CD14-positive monocyte (primary cell): ENCODE results near the gene ITIH3. TPM values are rescaled to one million over a fixed set of nuclear protein-coding genes. Genes with fewer than 3 reads are reported as not detected.

Experiments used
- DNase-seq, 3 donors: peaks; one replicate each; pipeline ENCODE4 v3.0.0-alpha.2; 2011 to 2022
- H2AFZ ChIP-seq: 2 replicates; pipeline ENCODE4 v1.6.0; 2012; ENCODE audit warnings: mild to moderate bottlenecking, low read depth, low read length, inconsistent platforms; ENCODE audit not compliant: insufficient read depth, poor library complexity, severe bottlenecking
- H3K27ac ChIP-seq, 2 donors: 1 replicate in 1 of 2; 2 replicates in 1 of 2; pipeline ENCODE4 v1.5.1; 2012 to 2013; ENCODE audit warnings: low read length in 2 of 2, control low read depth in 1 of 2, inconsistent platforms in 1 of 2, low read depth in 1 of 2, mild to moderate bottlenecking in 1 of 2
- H3K27me3 ChIP-seq, 2 donors: one replicate each; pipeline versions ENCODE4 v1.6.0 to v1.6.1; 2011 to 2013; ENCODE audit warnings: low read length in 2 of 2; ENCODE audit not compliant: control insufficient read depth in 2 of 2, insufficient read depth in 2 of 2
- H3K36me3 ChIP-seq, 2 donors: replicated peaks in 1 of 2; 1 replicate in 1 of 2; 2 replicates in 1 of 2; pipeline versions ENCODE4 v1.5.1 to v1.6.1; 2012 to 2013; ENCODE audit warnings: low read length in 2 of 2, control low read depth in 1 of 2, inconsistent platforms in 1 of 2, mild to moderate bottlenecking in 1 of 2; ENCODE audit not compliant: insufficient read depth in 2 of 2, control insufficient read depth in 1 of 2
- H3K4me1 ChIP-seq, 2 donors: 1 replicate in 1 of 2; 2 replicates in 1 of 2; pipeline versions ENCODE4 v1.5.1 to v1.6.1; 2012 to 2013; ENCODE audit warnings: low read length in 2 of 2, control low read depth in 1 of 2, inconsistent platforms in 1 of 2, mild to moderate bottlenecking in 1 of 2, moderate library complexity in 1 of 2; ENCODE audit not compliant: insufficient read depth in 2 of 2, control insufficient read depth in 1 of 2
- H3K4me2 ChIP-seq: replicated peaks from 2 replicates; pipeline ENCODE3; 2012; ENCODE audit warnings: low read length, moderate library complexity, mild to moderate bottlenecking; ENCODE audit not compliant: poor library complexity, severe bottlenecking; ENCODE audit errors: extremely low read depth
- H3K4me3 ChIP-seq, 3 experiments: fragments of 200-600 bp in 1 of 3; sonication (generic) in 1 of 3; replicated peaks in 1 of 3; 1 replicate in 2 of 3; 2 replicates in 1 of 3; pipeline ENCODE4 v1.5.1; 2011 to 2013; ENCODE audit warnings: low read length in 3 of 3, mild to moderate bottlenecking in 3 of 3, control low read depth in 2 of 3, low read depth in 2 of 3, inconsistent platforms in 1 of 3, moderate library complexity in 1 of 3
- H3K79me2 ChIP-seq: 2 replicates; pipeline ENCODE4 v1.6.0; 2012; ENCODE audit warnings: mild to moderate bottlenecking, control low read depth, inconsistent platforms, low read length, moderate library complexity; ENCODE audit not compliant: insufficient read depth
- H3K9ac ChIP-seq: 2 replicates; pipeline ENCODE4 v1.6.0; 2017; ENCODE audit warnings: low read length, mild to moderate bottlenecking; ENCODE audit not compliant: insufficient read depth, poor library complexity, severe bottlenecking
- H3K9me3 ChIP-seq, 2 donors: replicated peaks in 1 of 2; 1 replicate in 1 of 2; 2 replicates in 1 of 2; pipeline versions ENCODE4 v1.5.1 to v1.6.1; 2012 to 2013; ENCODE audit warnings: low read length in 2 of 2, control low read depth in 1 of 2; ENCODE audit not compliant: control insufficient read depth in 1 of 2, insufficient read depth in 1 of 2
- H4K20me1 ChIP-seq: 2 replicates; pipeline ENCODE4 v1.6.0; 2012; ENCODE audit warnings: mild to moderate bottlenecking, low read length, control low read depth, moderate library complexity; ENCODE audit not compliant: insufficient read depth
- H3K27ac Mint-ChIP-seq, 7 donors: one replicate each; pipeline ENCODE4 v1.8.0; 2020; ENCODE audit warnings: mild to moderate bottlenecking in 7 of 7, mixed read lengths in 7 of 7, moderate library complexity in 6 of 7, inconsistent platforms in 2 of 7
- H3K27me3 Mint-ChIP-seq, 3 donors: one replicate each; pipeline ENCODE4 v1.8.0; 2021 to 2022; ENCODE audit warnings: low read depth in 3 of 3, mild to moderate bottlenecking in 3 of 3, mixed read lengths in 3 of 3, moderate library complexity in 3 of 3, inconsistent platforms in 1 of 3
- H3K36me3 Mint-ChIP-seq, 2 donors: one replicate each; pipeline ENCODE4 v1.8.0; 2020; ENCODE audit warnings: mixed read lengths in 2 of 2, inconsistent platforms in 1 of 2, mild to moderate bottlenecking in 1 of 2
- H3K4me1 Mint-ChIP-seq: one replicate; pipeline ENCODE4 v1.8.0; 2020; ENCODE audit warnings: mild to moderate bottlenecking, mixed read lengths
- H3K4me3 Mint-ChIP-seq, 2 donors: one replicate each; pipeline ENCODE4 v1.8.0; 2020; ENCODE audit warnings: mild to moderate bottlenecking in 2 of 2, mixed read lengths in 2 of 2, moderate library complexity in 1 of 2
- H3K9me3 Mint-ChIP-seq, 7 donors: one replicate each; pipeline ENCODE4 v1.8.0; 2020 to 2022; ENCODE audit warnings: mixed read lengths in 7 of 7, mild to moderate bottlenecking in 6 of 7, moderate library complexity in 6 of 7, inconsistent platforms in 2 of 7
- CTCF ChIP-seq: fragments of 200-600 bp; IDR thresholded peaks from one replicate; pipeline ENCODE4 v1.8.0; 2022; ENCODE audit warnings: antibody characterized with exemption, mild to moderate bottlenecking
- WGBS: methylation state at CpG from one replicate; pipeline ENCODE4 v1.1.5; 2013; ENCODE audit warnings: missing lambda C conversion rate; ENCODE audit not compliant: insufficient coverage; 5-methylcytosine and 5-hydroxymethylcytosine counted together
- intact Hi-C, 2 donors: fragments of 100-400 bp; cut with micrococcal nuclease; formaldehyde crosslinking; loops; one replicate each; pipeline versions ENCODE4 v1.15.0 to v1.15.1; 2023
- polyA plus RNA-seq, 3 donors: library from polyadenylated mRNA; depleted of rRNA in 1 of 3; unstranded in 2 of 3; stranded (reverse) in 1 of 3; fragments of 300-500 nt in 2 of 3; fragments of >200 nt in 1 of 3; fragmentation: Illumina TruSeq in 2 of 3; gene quantifications; 1 replicate in 2 of 3; 2 replicates in 1 of 3; pipeline ENCODE4 v1.2.3, GENCODE V29; 2012 to 2021

The ITIH3 gene
- polyA plus RNA-seq, 3 donors, result 0.07 TPM; not detected in 2

- H3K4me3 ChIP-seq, result no peak overlapping the region
- no peak overlapping the region for H3K4me2 ChIP-seq
- peaks cover 17% of the 10 kb centered on the region for H4K20me1 ChIP-seq
- no peaks in the 10 kb centered on the region for H3K79me2 ChIP-seq
- no peak for DNase-seq
- Mint-ChIP-seq H3K27me3 (peaks cover 0 to 2% (median 0%) of the 10 kb centered on the region in 3 donors), H3K9me3 (no peaks in the 10 kb centered on the region), H3K4me1 (no peaks in the 10 kb centered on the region), H3K36me3 (peaks cover 78 to 86% of the 10 kb centered on the region in 2 donors), H3K4me3 (no peak overlapping the region), H3K27ac (peak overlapping the region in 3 of 7 donors; percentile 38 to 82 (median 51))
- intact Hi-C loops, result loop anchor here (5.0 kb wide), 2 partner anchors 80 to 220 kb away; no protein-coding TSS in a partner anchor
- no peak overlapping the region for H3K9ac ChIP-seq
- TF ChIP-seq CTCF, result no peak
- no peak overlapping the region for H3K27ac ChIP-seq
- no peak overlapping the region for H2AFZ ChIP-seq
- no peaks in the 10 kb centered on the region for H3K4me1 ChIP-seq
- no peaks in the 10 kb centered on the region for H3K9me3 ChIP-seq
- H3K36me3 ChIP-seq, result peaks cover 72 to 85% of the 10 kb centered on the region in 2 donors
- no peaks in the 10 kb centered on the region for H3K27me3 ChIP-seq
- WGBS, result no CpG with 5 or more reads among the region's 2 CpGs
Observed at GRCh38 chr3:52852419-52852818, 57.8 kb downstream of the ITIH3 start.

GRCh38 chr3:52854013-52854412 lies 59.4 kb downstream of the ITIH3 start:
- no peak overlapping the region for H3K27ac ChIP-seq
- WGBS, result no CpG with 5 or more reads among the region's 2 CpGs
- peaks cover 22% of the 10 kb centered on the region for H4K20me1 ChIP-seq
- H3K9ac ChIP-seq, result no peak overlapping the region
- Mint-ChIP-seq H3K4me3 (no peak overlapping the region), H3K27me3 (no peaks in the 10 kb centered on the region), H3K4me1 (no peaks in the 10 kb centered on the region), H3K36me3 (peaks cover 63 to 75% of the 10 kb centered on the region in 2 donors), H3K9me3 (no peaks in the 10 kb centered on the region), H3K27ac (no peak overlapping the region)
- no peak overlapping the region for H3K4me2 ChIP-seq
- peaks cover 56 to 69% of the 10 kb centered on the region in 2 donors for H3K36me3 ChIP-seq
- H3K9me3 ChIP-seq, result no peaks in the 10 kb centered on the region
- no peak for DNase-seq
- H3K79me2 ChIP-seq, result no peaks in the 10 kb centered on the region
- H3K27me3 ChIP-seq, result no peaks in the 10 kb centered on the region
- intact Hi-C loops, result loop anchor here (5.0 kb wide), 2 partner anchors 78 to 218 kb away; no protein-coding TSS in a partner anchor
- TF ChIP-seq CTCF, result no peak
- H3K4me3 ChIP-seq, result no peak overlapping the region
- H3K4me1 ChIP-seq, result no peaks in the 10 kb centered on the region
- H2AFZ ChIP-seq, result no peak overlapping the region
